Measurements from ENCODE around the gene MBNL1.

GRCh38 chr3:152444029-152444641 is 175.4 kb downstream of the MBNL1 start:
- TF ChIP-seq CTCF (IDR thresholded peaks at IDR 0.05) (peak; percentile 34 to 80 (median 43)), POLR2AphosphoS5 (IDR thresholded peaks at IDR 0.05; ENCODE audit: insufficient read depth in 1 of 2, low read depth in 1 of 2) (peak in 1 of 2 donors; percentile 58)

Measured in vagina (tissue), 2 donors.